Type B pancreatic cell (in vitro differentiated cells): ENCODE measurements around the gene KLF2. TPM values are rescaled to one million over a fixed set of nuclear protein-coding genes. Genes with fewer than 3 reads are reported as not detected.

Source experiments
- DNase-seq: peaks from one replicate; pipeline ENCODE4 v3.0.0; 2021; ENCODE audit warnings: mixed read lengths; ENCODE audit not compliant: unreplicated experiment; ENCODE audit errors: extremely low spot score
- H3K27ac Mint-ChIP-seq: 2 replicates; pipeline ENCODE4 v1.8.0; 2021; ENCODE audit warnings: mild to moderate bottlenecking, mixed read lengths
- H3K27me3 Mint-ChIP-seq: 2 replicates; pipeline ENCODE4 v1.8.0; 2021; ENCODE audit warnings: mixed read lengths
- H3K36me3 Mint-ChIP-seq: 2 replicates; pipeline ENCODE4 v1.8.0; 2021; ENCODE audit warnings: mixed read lengths
- H3K4me1 Mint-ChIP-seq: one replicate; pipeline ENCODE4 v1.8.0; 2021; ENCODE audit warnings: mixed read lengths; ENCODE audit not compliant: unreplicated experiment
- H3K4me3 Mint-ChIP-seq: 2 replicates; pipeline ENCODE4 v1.8.0; 2021; ENCODE audit warnings: mild to moderate bottlenecking, mixed read lengths
- H3K9me3 Mint-ChIP-seq: 2 replicates; pipeline ENCODE4 v1.8.0; 2021; ENCODE audit warnings: mixed read lengths
- total RNA-seq: library from RNA; stranded (reverse); gene quantifications from 2 replicates; pipeline ENCODE4 v1.2.1, GENCODE V29; 2021; ENCODE audit warnings: low replicate concordance
- TF ChIP-seq, protein P1 (sequence below): fragments of 200-600 bp; sonication (generic); conservative IDR thresholded peaks from 2 replicates; pipeline ENCODE4 v1.5.0; 2021; ENCODE audit warnings: antibody characterized with exemption, mild to moderate bottlenecking

KLF2 gene
- total RNA-seq, 1 donor from 2014 or later = 1.4 TPM

DNA sequence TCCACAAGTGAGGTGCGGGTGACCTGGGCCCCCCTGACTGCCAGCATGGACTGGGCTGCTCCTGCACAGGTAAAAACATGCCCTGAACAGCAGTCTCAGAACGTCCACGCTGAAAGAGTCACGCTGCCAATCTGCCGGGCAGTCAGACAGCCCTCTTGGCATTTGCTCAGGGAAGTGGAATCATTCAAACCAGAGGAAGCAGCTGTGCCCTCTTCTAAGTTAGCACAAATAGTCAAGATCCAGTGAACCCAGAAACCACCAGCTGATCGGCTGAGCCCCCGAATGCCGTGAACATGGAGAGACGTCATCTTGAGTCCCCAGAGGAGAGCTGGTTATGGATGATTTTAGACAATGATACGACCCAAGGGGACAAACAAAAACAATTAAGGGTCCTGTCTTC lies 34.4 kb downstream of the KLF2 start:
- Mint-ChIP-seq H3K4me1 (peaks cover 14% of the 10 kb centered on the region), H3K27ac (no peak overlapping the region), H3K9me3 (no peaks in the 10 kb centered on the region), H3K27me3 (no peaks in the 10 kb centered on the region), H3K36me3 (no peaks in the 10 kb centered on the region), H3K4me3 (no peak overlapping the region)
- TF ChIP-seq, protein P1, sequence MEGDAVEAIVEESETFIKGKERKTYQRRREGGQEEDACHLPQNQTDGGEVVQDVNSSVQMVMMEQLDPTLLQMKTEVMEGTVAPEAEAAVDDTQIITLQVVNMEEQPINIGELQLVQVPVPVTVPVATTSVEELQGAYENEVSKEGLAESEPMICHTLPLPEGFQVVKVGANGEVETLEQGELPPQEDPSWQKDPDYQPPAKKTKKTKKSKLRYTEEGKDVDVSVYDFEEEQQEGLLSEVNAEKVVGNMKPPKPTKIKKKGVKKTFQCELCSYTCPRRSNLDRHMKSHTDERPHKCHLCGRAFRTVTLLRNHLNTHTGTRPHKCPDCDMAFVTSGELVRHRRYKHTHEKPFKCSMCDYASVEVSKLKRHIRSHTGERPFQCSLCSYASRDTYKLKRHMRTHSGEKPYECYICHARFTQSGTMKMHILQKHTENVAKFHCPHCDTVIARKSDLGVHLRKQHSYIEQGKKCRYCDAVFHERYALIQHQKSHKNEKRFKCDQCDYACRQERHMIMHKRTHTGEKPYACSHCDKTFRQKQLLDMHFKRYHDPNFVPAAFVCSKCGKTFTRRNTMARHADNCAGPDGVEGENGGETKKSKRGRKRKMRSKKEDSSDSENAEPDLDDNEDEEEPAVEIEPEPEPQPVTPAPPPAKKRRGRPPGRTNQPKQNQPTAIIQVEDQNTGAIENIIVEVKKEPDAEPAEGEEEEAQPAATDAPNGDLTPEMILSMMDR = no peak
- DNase-seq = no peak

DNA sequence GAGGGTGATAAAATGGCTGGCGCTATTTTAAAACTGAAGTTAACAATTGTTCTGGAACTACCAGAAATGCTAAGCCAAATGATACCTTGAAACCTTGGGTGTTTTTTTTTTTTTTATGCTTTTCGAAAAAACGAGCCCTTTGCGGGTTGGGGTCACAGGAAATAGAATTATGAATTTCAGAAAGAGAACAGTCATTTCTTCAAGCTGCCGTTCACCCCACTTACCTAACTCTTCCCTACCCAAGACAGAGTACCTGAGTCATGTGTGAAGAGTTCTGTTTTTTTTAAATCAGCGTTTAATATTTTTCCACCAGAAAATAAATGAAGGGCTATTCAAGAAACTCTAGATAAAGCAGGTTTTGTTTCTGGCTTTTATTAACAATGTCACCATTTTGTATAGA lies 35.3 kb downstream of the KLF2 start:
- TF ChIP-seq, protein P1 = no peak
- no peak for DNase-seq
- peaks cover 14% of the 10 kb centered on the region for H3K4me1 Mint-ChIP-seq
- H3K36me3 Mint-ChIP-seq = no peaks in the 10 kb centered on the region
- H3K27ac Mint-ChIP-seq = no peak overlapping the region
- H3K27me3 Mint-ChIP-seq = no peaks in the 10 kb centered on the region
- H3K4me3 Mint-ChIP-seq = no peak overlapping the region
- H3K9me3 Mint-ChIP-seq = no peaks in the 10 kb centered on the region

DNA sequence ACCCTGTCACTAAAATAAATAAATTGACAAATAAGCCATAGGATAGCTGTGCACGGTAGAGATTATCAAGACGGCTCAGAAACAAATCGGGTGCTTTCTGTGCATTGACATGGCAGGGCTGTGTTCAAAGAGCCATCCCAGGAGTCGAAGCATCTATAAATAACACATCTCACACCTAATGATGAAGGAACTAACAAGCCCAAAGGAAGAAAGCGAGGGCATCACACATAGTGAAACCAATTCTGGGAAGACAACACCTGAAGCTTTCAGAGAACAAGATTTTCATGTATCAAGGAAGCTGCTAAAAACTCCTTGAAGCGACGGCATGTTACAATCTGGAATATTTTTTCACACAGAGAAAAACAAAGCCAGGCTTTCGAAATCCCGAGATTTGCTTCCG lies 36.1 kb downstream of the KLF2 start:
- DNase-seq = no peak
- Mint-ChIP-seq H3K36me3 (no peaks in the 10 kb centered on the region), H3K4me3 (no peak overlapping the region), H3K27me3 (no peaks in the 10 kb centered on the region), H3K4me1 (peaks cover 18% of the 10 kb centered on the region), H3K27ac (no peak overlapping the region), H3K9me3 (no peaks in the 10 kb centered on the region)
- TF ChIP-seq, protein P1 = no peak

DNA sequence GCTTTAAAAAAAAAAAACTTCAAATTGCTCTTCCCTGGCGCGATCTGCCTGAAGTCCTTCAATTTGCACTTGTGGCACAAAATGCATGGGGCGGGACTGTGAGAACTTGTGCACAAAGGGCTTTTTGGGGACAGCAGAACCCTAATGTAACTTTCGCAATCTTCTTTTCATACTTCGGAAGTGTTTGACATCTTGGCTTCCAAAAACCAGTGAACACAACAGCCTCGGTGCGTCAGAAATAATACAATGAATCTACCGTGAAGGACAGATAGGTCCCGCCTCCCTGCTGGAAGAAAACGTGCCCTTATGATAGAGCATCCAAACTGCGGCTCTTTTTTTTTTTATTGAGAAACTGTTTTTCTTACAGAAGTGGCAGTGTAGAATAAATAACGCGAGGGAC lies 36.6 kb downstream of the KLF2 start:
- Mint-ChIP-seq H3K36me3 (no peaks in the 10 kb centered on the region), H3K9me3 (no peaks in the 10 kb centered on the region), H3K27ac (no peak overlapping the region), H3K27me3 (no peaks in the 10 kb centered on the region), H3K4me3 (no peak overlapping the region), H3K4me1 (peaks cover 18% of the 10 kb centered on the region)
- DNase-seq = no peak
- TF ChIP-seq, protein P1 = no peak

DNA sequence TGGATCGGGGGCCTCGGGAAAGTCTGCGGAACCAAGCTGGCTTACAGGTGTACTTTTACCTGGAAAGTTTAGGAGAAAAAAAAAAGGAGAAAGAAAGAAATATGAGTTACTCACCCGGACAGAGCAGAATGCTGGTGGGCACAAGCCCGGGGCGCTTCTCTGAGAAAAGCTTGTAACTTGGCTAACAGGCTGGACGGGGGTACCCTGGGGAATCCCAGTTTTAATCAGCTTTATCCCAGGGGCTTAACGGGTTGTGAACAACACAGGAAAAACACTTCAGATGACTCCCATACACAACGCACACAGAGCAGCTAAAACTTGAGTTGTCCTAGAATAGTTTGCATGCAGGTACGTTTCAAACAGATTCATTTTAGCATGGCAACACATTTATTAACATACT lies 37.3 kb downstream of the KLF2 start:
- Mint-ChIP-seq H3K27me3 (no peaks in the 10 kb centered on the region), H3K9me3 (no peaks in the 10 kb centered on the region), H3K27ac (no peak overlapping the region), H3K4me3 (no peak overlapping the region), H3K36me3 (no peaks in the 10 kb centered on the region), H3K4me1 (peaks cover 25% of the 10 kb centered on the region)
- TF ChIP-seq, protein P1 = no peak
- DNase-seq = no peak
